H1 (cell line): ENCODE results near the gene SND1. TPM values are rescaled to one million over a fixed set of nuclear protein-coding genes. Genes with fewer than 3 reads are reported as not detected.

ENCODE experiments used
- microRNA counts: library from miRNA; unstranded; fragments of <30 nt; microRNA quantifications from one replicate; lab custom pipeline; 2015
- microRNA-seq, 2 experiments: library from miRNA; unstranded; fragments of <30 nt; microRNA quantifications; one replicate each; pipeline versions ENCODE4 to v1.2.0, GENCODE V29; 2016 to 2020; ENCODE audit warnings: borderline microRNAs expressed in 2 of 2, borderline number of aligned reads in 2 of 2, borderline replicate concordance in 1 of 2
- polyA plus RNA-seq, 7 experiments: library from polyadenylated mRNA; depleted of rRNA in 3 of 7; stranded (reverse) in 5 of 7; unstranded in 2 of 7; fragments of >200 nt in 5 of 7; fragments of 200-250 nt in 2 of 7; gene quantifications; 1 replicate in 5 of 7; 2 replicates in 1 of 7; 4 replicates in 1 of 7; pipeline versions ENCODE4 v1.2.1 to v1.2.3, GENCODE V29; 2011 to 2013; ENCODE audit warnings: missing spikeins in 2 of 7, mixed read lengths in 2 of 7
- small RNA-seq: library from polyadenylated mRNA; stranded (forward); fragments of <200 nt; extraction: miRNeasy Mini kit (QIAGEN cat#:217004); gene quantifications from one replicate; pipeline ENCODE3, GENCODE V24; 2013; ENCODE audit not compliant: insufficient read depth
- total RNA-seq: library from RNA; stranded (reverse); fragmentation: NEBNext Ultra II Directional; extraction: Animal tissue kit (Norgen Biotek cat#: 25700); gene quantifications from 2 replicates; pipeline ENCODE4 v1.2.1, GENCODE V29; 2021

Gene SND1
- total and polyA plus RNA-seq, 2 of the 8 experiments (the other 6 are each of a cell fraction or from before 2014, with no cell fraction given) = 122 to 290 TPM

MicroRNAs within 50 kb of the gene (microRNA counts, 767-probe panel; counts per million panel counts)
- 879 counts per million, percentile 95 among the panel's probes with 10 or more counts for microRNA hsa-miR-593-3p (lab: Ali Mortazavi, UCI)

Small RNA genes within 50 kb of the gene (microRNA-seq; reads per million reads assigned to microRNA genes)
- gene MIR593 = 0 reads per million in 2 experiments

Small RNA genes within 50 kb of the gene (small RNA-seq; reads per million reads assigned to genes)
- not detected for gene MIR593

Other genes with a start within 250 kb of the SND1 start
- 14.7 and 15.0 TPM in 2 replicates for gene GCC1, start 66.6 kb upstream of the SND1 start, total RNA-seq
- gene GCC1, start 66.6 kb upstream of the SND1 start, polyA plus RNA-seq (2011; rRNA removed) = 3.3 and 4.6 TPM in 2 replicates
- gene ARF5, start 63.8 kb upstream of the SND1 start, total RNA-seq = 154 and 159 TPM in 2 replicates
- 579 and 614 TPM in 2 replicates for gene ARF5, start 63.8 kb upstream of the SND1 start, polyA plus RNA-seq (2011; rRNA removed)
- 0.95 and 1.6 TPM in 2 replicates for gene FSCN3, start 58.5 kb upstream of the SND1 start, total RNA-seq
- 0.45 and 0.78 TPM in 2 replicates for gene FSCN3, start 58.5 kb upstream of the SND1 start, polyA plus RNA-seq (2011; rRNA removed)
- gene PAX4, start 34.1 kb upstream of the SND1 start, total RNA-seq = not detected in 2 replicates
- 0.11 and 0.20 TPM in 2 replicates for gene PAX4, start 34.1 kb upstream of the SND1 start, polyA plus RNA-seq (2011; rRNA removed)